Kidney glomerular epithelial cell (primary cell): ENCODE measurements around the gene SYNE1.
"Not testable (repeated sequence)": the region's sequence is repeated elsewhere in the genome, so short reads cannot be mapped to it uniquely, and the experiment has no call there.

ENCODE experiments used
- DNase-seq: peaks from one replicate; lab custom pipeline; 2025; lab: John Stamatoyannopoulos, UW

SYNE1 gene

GRCh38 chr6:152094992-152095592 lies 542.1 kb downstream of the SYNE1 start:
- peak; percentile 95 for DNase-seq

- DNase-seq, result no peak
These were observed 542.9 kb downstream of the SYNE1 start for GRCh38 chr6:152094276-152094675.

- DNase-seq, result no peak
These were observed 543.5 kb downstream of the SYNE1 start for GRCh38 chr6:152093711-152094110.

- peak; percentile 2 for DNase-seq
These were observed 545.3 kb downstream of the SYNE1 start for GRCh38 chr6:152091851-152092341.

- DNase-seq, result no peak
These were observed 546.0 kb downstream of the SYNE1 start for GRCh38 chr6:152091201-152091600.

- DNase-seq, result peak; percentile 18
These were observed 547.2 kb downstream of the SYNE1 start for GRCh38 chr6:152089992-152090391.

GRCh38 chr6:152087701-152088100 lies 549.5 kb downstream of the SYNE1 start:
- DNase-seq, result no peak

GRCh38 chr6:152087096-152087495 lies 550.1 kb downstream of the SYNE1 start:
- DNase-seq, result peak; percentile 83

GRCh38 chr6:152086223-152086873 lies 550.8 kb downstream of the SYNE1 start:
- no peak for DNase-seq

- DNase-seq, result peak; percentile 43
These were observed 551.7 kb downstream of the SYNE1 start for GRCh38 chr6:152085451-152085921.

GRCh38 chr6:152078804-152079203 lies 558.4 kb downstream of the SYNE1 start:
- DNase-seq, result no peak

- no peak for DNase-seq
These were observed 559.2 kb downstream of the SYNE1 start for GRCh38 chr6:152078001-152078400.

GRCh38 chr6:152076242-152076641 lies 560.9 kb downstream of the SYNE1 start:
- DNase-seq, result not testable (repeated sequence)

GRCh38 chr6:152071843-152072242 lies 565.3 kb downstream of the SYNE1 start:
- DNase-seq, result no peak
